NB4 (cell line): Measurements from ENCODE around the gene MPC1L.

Experiments
- POLR2A ChIP-seq: IDR thresholded peaks from 2 replicates; pipeline ENCODE4 v1.6.1; 2011; ENCODE audit warnings: mild to moderate bottlenecking; ENCODE audit not compliant: insufficient read length; ENCODE audit errors: extremely low read depth
- TF ChIP-seq, protein P1 (sequence below): IDR thresholded peaks from one replicate; pipeline ENCODE4 v1.5.1; 2012; ENCODE audit warnings: low read depth, low read length
- TF ChIP-seq, protein P2 (sequence below): IDR thresholded peaks from 2 replicates; pipeline ENCODE4 v1.6.1; 2011; ENCODE audit warnings: low read depth, low read length

DNA sequence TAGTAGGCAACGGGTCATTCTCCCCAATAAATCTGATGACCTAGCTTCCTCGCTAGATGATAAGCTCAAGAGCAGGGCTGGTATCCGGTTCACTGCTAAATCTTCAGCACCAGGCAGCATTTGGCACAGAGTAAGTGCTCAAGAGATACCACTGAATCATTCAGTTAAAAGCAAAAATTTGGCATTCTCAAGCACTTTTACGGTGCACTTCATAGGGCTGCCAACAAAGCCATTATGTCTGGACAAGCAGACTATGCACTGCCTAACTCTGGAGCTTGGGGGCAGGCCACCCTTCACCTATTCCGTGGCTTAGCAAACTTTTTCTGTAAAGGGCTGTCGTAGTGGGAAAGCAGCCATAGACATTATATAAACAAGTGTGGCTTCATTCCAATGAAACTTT lies 47.9 kb downstream of the MPC1L start:
- TF ChIP-seq, protein P1, sequence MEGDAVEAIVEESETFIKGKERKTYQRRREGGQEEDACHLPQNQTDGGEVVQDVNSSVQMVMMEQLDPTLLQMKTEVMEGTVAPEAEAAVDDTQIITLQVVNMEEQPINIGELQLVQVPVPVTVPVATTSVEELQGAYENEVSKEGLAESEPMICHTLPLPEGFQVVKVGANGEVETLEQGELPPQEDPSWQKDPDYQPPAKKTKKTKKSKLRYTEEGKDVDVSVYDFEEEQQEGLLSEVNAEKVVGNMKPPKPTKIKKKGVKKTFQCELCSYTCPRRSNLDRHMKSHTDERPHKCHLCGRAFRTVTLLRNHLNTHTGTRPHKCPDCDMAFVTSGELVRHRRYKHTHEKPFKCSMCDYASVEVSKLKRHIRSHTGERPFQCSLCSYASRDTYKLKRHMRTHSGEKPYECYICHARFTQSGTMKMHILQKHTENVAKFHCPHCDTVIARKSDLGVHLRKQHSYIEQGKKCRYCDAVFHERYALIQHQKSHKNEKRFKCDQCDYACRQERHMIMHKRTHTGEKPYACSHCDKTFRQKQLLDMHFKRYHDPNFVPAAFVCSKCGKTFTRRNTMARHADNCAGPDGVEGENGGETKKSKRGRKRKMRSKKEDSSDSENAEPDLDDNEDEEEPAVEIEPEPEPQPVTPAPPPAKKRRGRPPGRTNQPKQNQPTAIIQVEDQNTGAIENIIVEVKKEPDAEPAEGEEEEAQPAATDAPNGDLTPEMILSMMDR: no peak
- TF ChIP-seq, protein P2, sequence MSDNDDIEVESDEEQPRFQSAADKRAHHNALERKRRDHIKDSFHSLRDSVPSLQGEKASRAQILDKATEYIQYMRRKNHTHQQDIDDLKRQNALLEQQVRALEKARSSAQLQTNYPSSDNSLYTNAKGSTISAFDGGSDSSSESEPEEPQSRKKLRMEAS: no peak
- TF ChIP-seq POLR2A: no peak
